Peyer's patch (tissue), 4 donors: ENCODE results near the gene CD63.

Experiments used
- POLR2A ChIP-seq, 2 donors: fragments of 450-650 bp; IDR thresholded peaks; one replicate each; pipeline ENCODE4 v1.5.1; 2017; ENCODE audit warnings: antibody characterized with exemption in 2 of 2, mild to moderate bottlenecking in 2 of 2, moderate library complexity in 2 of 2
- TF ChIP-seq, protein P1 (sequence below), 6 experiments: fragments of 450-650 bp in 4 of 6; fragments of 200-600 bp in 2 of 6; sonication (generic) in 1 of 6; IDR thresholded peaks; one replicate each; pipeline ENCODE4 v1.5.1; 2017 to 2019; ENCODE audit warnings: antibody characterized with exemption in 6 of 6, mild to moderate bottlenecking in 3 of 6, moderate library complexity in 1 of 6

GRCh38 chr12:55748230-55748993 lies 19.6 kb upstream of the CD63 start:
- TF ChIP-seq, protein P1, sequence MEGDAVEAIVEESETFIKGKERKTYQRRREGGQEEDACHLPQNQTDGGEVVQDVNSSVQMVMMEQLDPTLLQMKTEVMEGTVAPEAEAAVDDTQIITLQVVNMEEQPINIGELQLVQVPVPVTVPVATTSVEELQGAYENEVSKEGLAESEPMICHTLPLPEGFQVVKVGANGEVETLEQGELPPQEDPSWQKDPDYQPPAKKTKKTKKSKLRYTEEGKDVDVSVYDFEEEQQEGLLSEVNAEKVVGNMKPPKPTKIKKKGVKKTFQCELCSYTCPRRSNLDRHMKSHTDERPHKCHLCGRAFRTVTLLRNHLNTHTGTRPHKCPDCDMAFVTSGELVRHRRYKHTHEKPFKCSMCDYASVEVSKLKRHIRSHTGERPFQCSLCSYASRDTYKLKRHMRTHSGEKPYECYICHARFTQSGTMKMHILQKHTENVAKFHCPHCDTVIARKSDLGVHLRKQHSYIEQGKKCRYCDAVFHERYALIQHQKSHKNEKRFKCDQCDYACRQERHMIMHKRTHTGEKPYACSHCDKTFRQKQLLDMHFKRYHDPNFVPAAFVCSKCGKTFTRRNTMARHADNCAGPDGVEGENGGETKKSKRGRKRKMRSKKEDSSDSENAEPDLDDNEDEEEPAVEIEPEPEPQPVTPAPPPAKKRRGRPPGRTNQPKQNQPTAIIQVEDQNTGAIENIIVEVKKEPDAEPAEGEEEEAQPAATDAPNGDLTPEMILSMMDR (IDR thresholded peaks at IDR 0.05): no peak
- no peak for TF ChIP-seq POLR2A (IDR thresholded peaks at IDR 0.05)
